Anterior cingulate cortex (tissue), 58 donors: ENCODE measurements around the gene GIMAP7.
A peak's percentile ranks its signal among the peaks of the same experiment; 100 is the strongest.
"Not testable (repeated sequence)": the region's sequence is repeated elsewhere in the genome, so short reads cannot be mapped to it uniquely, and the experiment has no call there.

Experiments
- DNase-seq, 58 donors: peaks; one replicate each; lab custom pipeline; 2025; lab: John Stamatoyannopoulos, UW

The GIMAP7 gene

DNA sequence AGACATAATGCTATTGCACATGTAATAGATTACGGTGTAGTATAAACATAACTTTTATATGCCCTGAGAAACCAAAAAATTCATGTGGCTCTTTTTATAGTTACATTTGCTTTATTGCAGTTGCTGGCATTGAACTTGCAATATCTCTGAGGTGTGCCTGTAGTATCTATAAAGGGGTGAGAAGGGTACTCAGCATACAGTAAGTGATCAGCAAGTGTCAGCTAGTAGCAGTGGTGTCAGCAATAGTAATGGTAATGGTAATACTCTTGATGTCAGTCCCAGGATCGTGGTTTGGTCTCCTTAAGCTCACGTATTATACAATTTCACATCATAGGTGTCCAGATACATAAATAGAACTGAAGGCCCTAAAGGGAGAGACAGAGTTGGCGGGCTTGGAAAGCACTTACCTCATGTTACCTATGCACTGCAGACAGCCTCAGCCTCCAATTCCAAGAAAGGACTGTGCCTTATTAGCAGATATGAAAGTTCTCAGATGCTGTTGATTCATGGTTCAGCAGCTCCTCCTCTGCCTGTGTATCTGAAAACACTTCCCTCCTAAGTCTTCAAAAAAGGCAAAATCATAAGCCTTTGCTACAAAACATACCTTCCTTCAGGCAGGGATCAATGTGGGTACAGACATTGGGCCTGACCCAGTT lies 6.6 kb upstream of the GIMAP7 start:
- DNase-seq: no peak

DNA sequence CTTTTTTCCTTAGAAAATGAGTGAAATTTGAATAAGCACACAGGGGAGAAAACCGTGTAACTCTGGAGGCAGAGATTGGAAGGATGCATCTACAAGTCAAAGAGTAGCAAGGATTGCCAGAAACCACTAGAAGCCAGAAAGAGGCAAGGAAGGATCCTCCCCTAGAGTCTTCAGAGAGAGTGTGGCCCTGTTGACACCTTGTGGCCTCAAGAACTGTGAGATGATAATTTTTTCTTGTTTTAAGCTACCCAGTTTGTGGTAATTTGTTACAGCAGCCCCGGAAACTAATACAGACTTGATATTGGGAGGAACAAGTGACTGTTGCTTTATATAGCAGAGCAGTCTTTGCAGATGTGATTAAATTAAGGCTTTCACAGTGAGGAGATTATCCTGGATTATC lies 3.6 kb upstream of the GIMAP7 start:
- DNase-seq: no peak

DNA sequence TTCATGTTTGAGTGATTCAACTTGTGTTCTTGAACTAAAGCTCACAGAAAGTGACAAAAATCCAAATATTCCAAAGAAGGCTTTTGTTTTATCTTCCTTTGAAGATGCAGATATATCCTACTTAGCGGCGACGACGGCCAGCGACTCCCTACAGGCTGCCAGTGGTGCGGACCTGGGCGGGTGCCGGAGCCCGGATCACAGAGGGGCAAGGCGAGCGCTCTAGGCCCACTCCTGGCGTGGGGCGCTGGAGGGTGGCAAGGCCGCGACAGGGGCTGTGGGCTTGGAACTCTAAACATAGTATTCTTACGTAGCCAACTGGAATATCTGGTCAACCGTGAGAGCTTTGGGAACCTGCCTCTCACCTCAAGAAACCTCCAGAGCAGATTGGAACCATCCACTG lies 914 bp upstream of the GIMAP7 start:
- no peak for DNase-seq

DNA sequence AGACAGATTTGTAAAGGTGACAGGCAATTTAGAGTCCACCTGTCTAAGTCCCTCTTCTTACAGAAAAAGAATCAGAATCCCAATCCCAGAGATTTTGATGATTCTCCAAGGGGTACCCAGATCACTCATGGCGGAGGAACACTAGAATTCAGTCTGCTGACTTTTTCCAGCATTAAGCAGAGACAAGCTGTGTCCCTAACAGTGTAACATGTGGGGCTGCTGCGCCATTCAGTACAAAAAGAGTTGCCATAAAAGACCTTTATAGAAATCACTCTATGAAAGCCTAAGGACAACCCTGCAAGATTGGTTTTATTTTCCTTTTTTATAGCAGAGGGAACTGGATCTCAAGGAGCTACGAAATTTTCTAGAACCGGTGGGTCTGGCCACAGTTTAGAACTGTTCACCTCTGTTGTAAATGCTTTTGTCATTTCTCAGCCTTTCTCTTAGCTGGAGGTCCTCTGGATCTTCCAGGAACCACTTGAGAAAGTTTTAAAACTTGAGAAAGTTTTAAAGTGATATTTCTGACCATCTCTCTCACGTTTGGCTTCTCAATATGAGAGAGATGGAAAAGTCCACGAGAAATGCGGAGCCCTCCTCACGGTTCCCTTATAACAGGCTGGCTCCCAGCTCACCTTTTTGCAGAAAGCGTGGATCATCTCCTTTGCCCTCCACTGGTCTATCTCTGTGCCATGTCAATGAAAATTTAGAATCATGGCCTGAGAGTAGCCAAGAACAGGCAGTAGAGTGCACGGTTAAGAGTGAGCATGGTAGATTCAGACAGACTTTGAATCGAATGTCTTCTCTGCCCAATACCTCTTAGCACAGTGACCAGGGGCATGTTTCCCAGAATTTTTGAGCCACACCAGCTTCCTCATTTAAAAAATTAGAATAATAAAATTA lies 826 bp downstream of the GIMAP7 start:
- DNase-seq: no peak

DNA sequence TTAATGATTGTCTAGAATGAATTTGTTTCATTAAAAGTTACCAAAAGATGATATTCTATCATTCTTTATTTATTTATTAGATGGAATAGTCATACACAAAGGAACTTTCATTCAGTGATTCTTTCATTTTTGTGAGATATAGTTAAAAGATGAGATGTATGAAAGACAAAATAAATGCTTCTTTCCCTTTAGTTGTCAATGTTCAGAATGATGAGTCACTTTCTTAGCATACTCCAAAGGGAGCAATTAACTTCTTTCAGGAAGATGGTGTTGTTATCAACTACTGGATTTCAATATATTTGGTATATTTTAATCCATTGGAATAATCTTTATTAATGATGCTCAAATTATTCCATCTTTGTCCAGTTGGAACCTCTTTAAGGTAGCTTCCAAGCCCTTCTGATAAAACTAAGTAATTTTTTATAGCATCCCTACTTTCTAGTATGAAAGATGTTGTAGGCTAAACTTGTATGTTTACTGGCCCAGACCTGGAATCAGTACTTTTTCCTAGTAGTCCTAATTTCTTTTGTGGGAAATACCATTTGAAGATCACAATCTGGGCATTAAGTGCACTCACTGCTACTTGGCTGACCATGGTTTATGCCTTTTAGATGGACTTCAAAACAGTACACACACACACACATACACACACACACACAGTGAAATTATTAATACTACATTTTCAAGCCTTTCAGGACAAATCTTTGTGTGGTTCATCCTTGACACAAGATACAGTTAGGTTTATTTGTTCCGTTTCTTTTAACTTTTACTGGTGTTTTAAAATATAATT lies 2.5 kb downstream of the GIMAP7 start:
- no peak for DNase-seq

DNA sequence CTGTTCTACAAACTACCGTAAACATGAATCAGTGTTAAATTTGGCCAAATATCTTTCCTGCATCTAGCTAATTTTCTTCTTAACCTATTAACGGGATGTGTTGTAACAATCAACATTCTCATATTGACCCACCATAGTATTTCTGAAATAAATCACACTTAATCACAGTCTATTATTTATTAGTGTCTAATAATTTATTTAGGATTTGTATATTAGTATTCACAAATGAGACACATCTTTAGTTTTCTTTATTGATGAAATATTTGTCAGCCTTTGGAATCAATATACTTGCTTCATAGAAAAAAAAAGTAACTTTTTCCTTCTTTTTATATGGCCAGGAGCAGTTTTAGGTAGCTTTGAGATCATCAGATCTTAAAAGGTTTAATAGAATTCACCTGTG lies 4.6 kb downstream of the GIMAP7 start:
- DNase-seq: no peak

DNA sequence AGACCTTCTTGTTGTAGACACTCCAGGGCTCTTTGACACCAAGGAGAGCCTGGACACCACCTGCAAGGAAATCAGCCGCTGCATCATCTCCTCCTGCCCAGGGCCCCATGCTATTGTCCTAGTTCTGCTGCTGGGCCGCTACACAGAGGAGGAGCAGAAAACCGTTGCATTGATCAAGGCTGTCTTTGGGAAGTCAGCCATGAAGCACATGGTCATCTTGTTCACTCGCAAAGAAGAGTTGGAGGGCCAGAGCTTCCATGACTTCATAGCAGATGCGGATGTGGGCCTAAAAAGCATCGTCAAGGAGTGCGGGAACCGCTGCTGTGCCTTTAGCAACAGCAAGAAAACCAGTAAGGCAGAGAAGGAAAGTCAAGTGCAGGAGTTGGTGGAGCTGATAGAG lies 5.5 kb downstream of the GIMAP7 start:
- DNase-seq: no peak

DNA sequence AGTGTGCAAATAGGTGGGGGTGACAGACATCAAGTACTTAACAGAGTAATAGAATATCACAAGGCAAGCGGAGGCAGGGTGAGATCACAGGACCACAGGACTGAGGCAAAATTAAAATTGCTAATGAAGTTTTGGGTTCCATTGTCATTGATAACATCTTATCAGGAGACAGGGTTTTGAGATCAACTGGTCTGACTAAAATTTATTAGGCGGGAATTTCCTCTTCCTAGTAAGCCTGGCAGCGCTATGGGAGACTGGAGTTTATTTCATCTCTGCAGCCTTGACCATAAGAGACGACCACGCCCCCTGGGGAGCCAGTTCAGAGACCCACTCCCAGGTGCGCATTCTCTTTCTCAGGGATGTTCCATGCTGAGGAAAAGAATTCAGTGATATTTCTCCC lies 8.3 kb downstream of the GIMAP7 start:
- not testable (repeated sequence) for DNase-seq

DNA sequence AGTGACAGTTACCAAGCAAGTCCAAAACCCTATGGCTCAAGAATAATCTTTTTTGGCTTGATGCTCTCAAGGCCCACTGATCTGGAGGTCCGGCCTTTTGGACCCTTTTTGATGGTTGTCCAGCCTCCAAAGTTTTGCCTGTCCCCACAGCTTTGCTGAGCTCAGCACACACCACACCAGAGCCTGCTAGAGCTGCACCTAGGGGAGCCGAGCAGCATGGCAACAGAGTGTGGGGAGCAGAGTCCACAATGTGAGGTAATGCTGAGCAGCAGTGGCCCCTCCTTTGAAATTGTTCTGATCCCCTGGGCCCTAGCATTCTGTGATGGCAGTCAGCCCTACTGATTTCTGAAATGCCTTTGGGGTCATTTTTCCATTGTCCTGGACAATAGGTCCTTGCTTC lies 9.3 kb downstream of the GIMAP7 start:
- no peak for DNase-seq

DNA sequence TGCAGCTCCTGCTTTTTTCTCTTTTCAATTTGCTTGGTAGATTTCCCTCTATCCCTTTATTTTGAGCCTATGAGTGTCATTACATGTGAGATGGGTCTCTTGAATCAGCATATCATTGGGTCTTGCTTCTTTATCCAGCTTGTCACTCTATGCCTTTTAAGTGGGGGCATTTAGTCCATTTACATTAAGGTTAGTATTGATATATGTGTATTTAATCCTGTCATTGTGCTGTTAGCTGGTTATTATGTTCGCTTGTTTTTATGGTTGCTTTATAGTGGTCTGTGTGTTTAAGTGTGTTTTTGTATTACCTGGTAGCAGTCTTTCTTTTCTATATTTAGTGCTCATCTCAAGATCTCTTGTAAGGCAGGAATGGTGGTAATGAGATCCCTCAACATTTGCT lies 17.0 kb downstream of the GIMAP7 start:
- no peak for DNase-seq

DNA sequence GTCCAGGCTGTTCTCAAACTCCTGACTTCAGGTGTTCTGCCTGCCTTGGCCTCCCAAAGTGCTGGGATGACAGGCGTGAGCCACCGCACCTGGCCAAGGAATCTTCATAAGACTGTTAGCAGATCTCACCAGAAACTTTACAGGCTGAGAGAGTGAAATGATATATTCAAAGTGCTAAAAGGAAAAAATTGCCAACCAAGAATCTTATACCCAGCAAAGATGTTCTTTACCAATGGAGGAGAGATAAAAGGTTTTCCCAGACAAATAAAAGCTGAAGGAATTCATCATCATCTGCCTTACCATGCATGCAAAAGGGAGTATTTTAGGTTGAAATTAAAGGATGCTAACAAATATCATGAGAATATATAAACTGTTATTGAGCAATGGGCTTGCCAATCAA lies 23.6 kb downstream of the GIMAP7 start:
- DNase-seq: no peak

DNA sequence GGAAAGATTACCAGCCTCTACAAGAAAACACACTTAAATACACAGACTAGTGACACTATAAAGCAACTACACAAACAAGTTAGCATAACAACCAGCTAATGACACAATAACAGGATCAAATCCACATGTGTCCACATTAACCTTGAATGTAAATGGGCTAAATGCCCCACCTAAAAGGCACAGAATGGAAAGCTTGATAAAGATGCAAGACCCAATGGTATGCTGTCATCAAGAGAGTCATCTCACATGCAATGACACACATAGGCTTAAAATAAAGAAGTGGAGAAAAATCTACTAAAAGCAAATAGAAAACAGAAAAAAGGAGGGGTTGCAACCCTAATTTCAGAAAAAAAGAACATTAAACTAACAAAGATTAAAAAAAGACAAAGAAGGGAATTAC lies 38.5 kb downstream of the GIMAP7 start:
- no peak for DNase-seq

DNA sequence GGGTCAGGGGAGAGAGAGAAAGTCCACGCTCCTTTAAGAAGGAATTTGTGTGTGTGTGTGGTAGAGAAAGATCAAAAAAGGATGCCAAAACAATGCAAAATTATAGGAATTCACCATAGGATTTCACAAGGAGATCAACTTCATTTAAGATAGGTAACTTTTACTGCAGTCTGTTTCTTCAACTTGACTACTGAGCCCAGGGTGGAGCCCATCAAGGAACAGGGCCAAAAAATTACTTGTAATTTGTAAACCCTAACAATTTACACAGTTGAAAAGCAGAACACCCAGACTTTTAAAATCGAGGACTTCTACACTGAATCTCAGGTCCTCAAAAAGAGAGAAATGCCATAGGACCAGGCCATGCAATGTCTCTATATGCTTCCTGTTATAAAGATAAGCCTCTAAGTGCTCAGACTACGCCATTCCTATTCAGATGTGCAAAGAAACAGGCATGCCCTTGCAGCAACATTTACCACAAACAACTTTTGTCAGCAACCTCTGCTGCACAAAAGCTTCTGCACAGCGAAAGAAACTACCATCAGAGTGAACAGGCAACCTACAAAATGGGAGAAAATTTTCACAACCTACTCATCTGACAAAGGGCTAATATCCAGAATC lies 42.0 kb downstream of the GIMAP7 start:
- no peak for DNase-seq

DNA sequence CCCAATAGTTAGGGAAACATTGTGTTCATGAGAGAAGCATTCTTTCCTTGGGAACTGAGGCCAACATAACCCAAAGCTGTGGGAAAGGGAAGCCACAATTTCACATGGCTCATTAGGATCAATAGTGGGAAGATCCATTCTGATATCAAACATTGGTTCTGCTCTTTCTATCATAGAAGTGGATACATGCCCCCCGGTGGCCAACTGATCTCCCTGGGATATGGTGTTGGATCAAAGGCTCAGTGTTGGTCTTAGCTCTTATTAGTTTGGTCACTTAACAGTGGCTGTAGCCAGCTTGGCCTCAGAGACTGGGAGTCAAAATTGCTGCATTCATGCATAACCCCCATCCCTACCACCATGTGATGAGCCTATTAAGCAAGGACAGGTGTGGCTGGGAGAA lies 45.8 kb downstream of the GIMAP7 start:
- no peak for DNase-seq

DNA sequence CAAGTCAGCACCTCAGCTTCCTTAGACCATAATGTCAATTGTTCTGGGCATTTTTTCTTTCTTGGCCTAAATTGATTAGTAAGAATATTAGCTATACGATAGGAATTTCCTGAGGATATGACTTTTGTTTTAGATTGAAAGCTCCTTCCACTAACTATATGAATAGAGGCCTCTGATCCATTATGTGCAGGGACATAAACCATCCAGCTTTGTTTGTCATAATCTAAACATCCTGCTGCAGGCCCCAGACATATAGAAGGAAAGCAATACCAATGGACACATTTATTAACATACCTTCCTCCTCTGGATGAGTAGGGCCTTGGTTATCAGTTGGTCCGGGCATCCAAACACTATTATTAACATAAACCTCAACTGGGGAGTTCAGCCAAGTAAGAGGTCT lies 48.2 kb downstream of the GIMAP7 start:
- no peak for DNase-seq

DNA sequence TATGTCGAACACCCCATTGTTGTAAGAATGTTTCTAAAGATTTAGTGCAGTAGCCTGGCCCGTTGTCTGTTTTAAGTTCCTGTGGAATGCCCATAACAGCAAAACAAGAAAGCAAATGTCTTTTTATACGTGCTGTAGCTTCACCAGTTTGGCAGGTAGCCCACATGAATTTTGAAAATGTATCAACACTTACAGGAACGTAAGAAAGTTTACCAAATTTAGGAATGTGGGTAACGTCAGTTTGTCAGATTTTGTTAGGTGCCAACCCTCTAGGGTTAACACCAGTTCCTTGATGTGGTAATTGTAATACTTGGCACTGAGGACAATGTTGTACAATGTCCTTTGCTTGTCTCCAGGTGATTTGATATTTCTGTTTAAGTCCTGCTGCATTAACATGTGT lies 49.3 kb downstream of the GIMAP7 start:
- DNase-seq: no peak

DNA sequence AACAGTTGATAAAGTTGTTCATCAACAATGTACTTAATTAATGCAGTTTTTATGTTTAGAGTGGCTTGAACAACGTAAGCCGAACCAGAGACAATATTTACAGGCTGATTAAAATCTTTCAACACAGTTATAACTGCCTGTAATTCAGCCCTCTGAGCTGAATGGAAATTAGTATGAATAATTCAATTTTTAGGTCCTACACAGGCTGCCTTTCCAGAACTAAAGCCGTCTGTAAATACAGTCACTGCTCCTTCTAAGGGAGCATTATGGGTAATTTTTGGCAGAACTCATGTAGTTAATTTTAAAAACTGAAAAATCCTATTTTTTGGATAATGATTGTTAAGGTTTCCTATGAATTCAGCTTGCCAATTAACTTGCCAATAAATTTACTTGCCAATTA lies 49.9 kb downstream of the GIMAP7 start:
- DNase-seq: no peak

DNA sequence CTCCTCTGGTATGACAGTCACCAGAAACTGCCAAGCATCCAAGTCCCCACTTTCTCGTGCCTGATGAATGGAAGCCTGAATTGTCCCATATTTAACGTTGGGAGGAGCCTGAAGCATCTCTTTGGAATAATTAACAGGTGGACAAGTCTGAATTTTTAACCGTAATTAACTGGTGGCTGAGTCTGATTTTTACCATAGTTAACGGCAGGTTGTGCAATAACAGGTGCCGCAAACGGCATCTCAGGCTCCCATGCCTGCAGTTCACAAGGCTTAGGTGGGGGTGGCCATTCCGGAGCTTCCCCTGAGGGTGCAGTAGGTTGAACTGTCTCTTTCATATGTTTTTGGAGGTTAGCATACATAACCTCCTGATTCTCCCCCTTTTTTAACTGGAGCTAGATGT lies 50.6 kb downstream of the GIMAP7 start:
- no peak for DNase-seq

DNA sequence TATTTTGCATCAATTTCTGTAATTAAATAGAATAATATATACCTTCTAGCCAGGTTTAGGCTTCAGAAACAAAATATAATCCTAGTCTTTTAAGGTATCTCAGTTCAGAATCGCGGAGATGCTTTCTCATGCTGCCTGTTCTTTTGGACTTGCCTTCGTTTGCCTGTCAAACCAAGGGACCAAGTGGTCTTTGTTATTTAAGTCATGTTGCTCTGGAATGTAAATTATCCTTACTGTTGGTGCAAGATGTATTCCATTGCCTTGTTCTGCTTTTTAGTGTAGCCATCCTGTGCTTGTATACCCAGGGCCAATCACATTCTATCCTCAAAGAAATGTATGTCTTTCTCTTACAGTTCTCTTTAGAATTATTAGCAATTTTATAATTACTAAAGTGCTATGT lies 51.5 kb downstream of the GIMAP7 start:
- DNase-seq: no peak

DNA sequence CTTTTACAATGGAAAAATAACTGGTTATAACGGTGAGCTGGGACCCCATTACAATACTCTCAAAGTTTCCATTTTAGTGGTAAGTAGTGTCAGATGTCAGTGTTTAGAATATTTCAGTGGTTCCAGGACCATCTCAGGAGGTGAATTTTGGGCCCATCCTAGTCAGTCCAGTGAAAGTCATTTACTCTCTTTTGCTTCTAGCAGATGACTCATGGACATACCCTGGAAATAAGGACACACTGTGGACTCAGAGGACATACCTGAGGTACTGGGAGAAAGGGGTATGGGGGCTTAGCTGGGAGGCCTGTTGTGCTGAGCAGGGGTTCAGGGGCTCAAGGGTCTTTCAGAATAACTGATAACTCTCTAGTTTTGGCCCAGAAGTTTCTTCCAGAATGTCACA lies 51.9 kb downstream of the GIMAP7 start:
- no peak for DNase-seq

DNA sequence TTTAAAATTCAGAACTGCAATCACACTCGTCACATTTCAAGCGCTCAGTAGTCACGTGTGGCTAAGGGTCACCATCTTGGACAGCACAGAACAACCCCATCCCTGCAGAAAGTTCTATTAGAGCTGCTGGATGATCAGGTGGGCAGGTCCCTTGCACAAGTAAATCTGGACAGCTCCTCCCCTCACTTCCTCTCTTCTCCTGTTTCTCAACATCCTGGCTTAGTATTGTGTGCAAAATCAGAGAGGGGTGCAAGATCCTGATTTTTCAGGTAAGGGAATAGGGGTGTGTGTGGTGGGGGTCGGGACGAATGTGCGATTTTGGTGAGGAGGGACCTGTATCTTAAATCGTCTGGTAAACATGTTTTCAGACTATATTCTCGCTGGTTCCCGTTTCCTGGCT lies 52.5 kb downstream of the GIMAP7 start, which contains the start of gene GIMAP4:
TSS of gene GIMAP4 (plus strand) at position 222 of the 400 bp plus-strand sequence. CDS start 2,512 bp downstream, outside the sequence.
- DNase-seq: peak in 1 of 58 donors; percentile 11
